BJ (cell line): ENCODE results near the gene HNRNPK. TPM values are rescaled to one million over a fixed set of nuclear protein-coding genes. Genes with fewer than 3 reads are reported as not detected.
"Not testable (repeated sequence)": the region's sequence is repeated elsewhere in the genome, so short reads cannot be mapped to it uniquely, and the experiment has no call there.

Experiments used
- CTCF ChIA-PET: fragments of 350-600 bp; formaldehyde crosslinking; extraction: SDS; loops from one replicate; lab custom pipeline; 2021; ENCODE audit warnings: antibody characterized with exemption, inconsistent platforms; lab: Yijun Ruan, JAX
- POLR2A ChIA-PET: fragments of 300-600 bp; sonication (Branson Sonifier 250); formaldehyde crosslinking; extraction: SDS; loops from one replicate; lab custom pipeline; 2021; ENCODE audit warnings: antibody characterized with exemption; lab: Charles Lee
- DNase-seq: peaks from one replicate; pipeline ENCODE4 v3.0.0-alpha.2; 2011; ENCODE audit warnings: low read depth
- H3K27me3 ChIP-seq: 2 replicates; pipeline ENCODE4 v1.6.0; 2011; ENCODE audit warnings: low read length; ENCODE audit not compliant: control insufficient read depth, insufficient read depth
- H3K36me3 ChIP-seq: 2 replicates; pipeline ENCODE4 v1.5.1; 2011; ENCODE audit warnings: low read length; ENCODE audit not compliant: control insufficient read depth, insufficient read depth
- H3K4me3 ChIP-seq: 2 replicates; pipeline ENCODE4 v1.5.1; 2011; ENCODE audit warnings: low read depth, mild to moderate bottlenecking, control low read depth, low read length
- CTCF ChIP-seq: IDR thresholded peaks from 2 replicates; pipeline ENCODE4 v1.5.1; 2011; ENCODE audit warnings: low read depth, mild to moderate bottlenecking, control low read depth, inconsistent platforms, low read length, moderate library complexity; ENCODE audit not compliant: insufficient read depth
- polyA plus RNA-seq: library from polyadenylated mRNA; depleted of rRNA; stranded (reverse); fragments of >200 nt; gene quantifications from 2 replicates; pipeline ENCODE4 v1.2.3, GENCODE V29; 2011

Gene HNRNPK
- polyA plus RNA-seq, 1 experiment, result 343 TPM

GRCh38 chr9:83956436-83957247 lies 23.4 kb downstream of the HNRNPK start:
- no peaks in the 10 kb centered on the region for H3K36me3 ChIP-seq
- H3K27me3 ChIP-seq, result no peaks in the 10 kb centered on the region
- no peak for TF ChIP-seq CTCF
- ChIA-PET CTCF (interaction anchor here (0.6 to 1.9 kb wide), 3 partner anchors 41 to 357 kb away, joined by 3 to 6 read pairs (median 5); no protein-coding TSS in a partner anchor), POLR2A (no interaction called here)
- peak overlapping the region; percentile 46 for H3K4me3 ChIP-seq
- DNase-seq, result no peak

- H3K4me3 ChIP-seq, result peak overlapping the region; percentile 46
- H3K36me3 ChIP-seq, result no peaks in the 10 kb centered on the region
- H3K27me3 ChIP-seq, result no peaks in the 10 kb centered on the region
- CTCF ChIA-PET, result interaction anchor here (0.6 kb wide), 1 partner anchor 358 kb away, joined by 3 read pairs; no protein-coding TSS in a partner anchor
- POLR2A ChIA-PET, result no interaction called here
- TF ChIP-seq CTCF, result no peak
- DNase-seq, result no peak
Observed at GRCh38 chr9:83956086-83956435, 24.0 kb downstream of the HNRNPK start.

GRCh38 chr9:83948096-83948495 lies 31.9 kb downstream of the HNRNPK start:
- DNase-seq, H3K36me3 ChIP-seq, CTCF ChIA-PET, H3K27me3 ChIP-seq, H3K4me3 ChIP-seq, POLR2A ChIA-PET: not testable (repeated sequence)

- Histone ChIP-seq H3K27me3 (no peaks in the 10 kb centered on the region), H3K36me3 (peaks cover 2% of the 10 kb centered on the region; the same call in 1 of the 2 replicates), H3K4me3 (no peak overlapping the region)
- CTCF ChIA-PET, result interaction anchor here (1.1 to 2.3 kb wide), 3 partner anchors 74 to 375 kb away, joined by 3 to 18 read pairs (median 9); no protein-coding TSS in a partner anchor
- POLR2A ChIA-PET, result no interaction called here
- no peak for TF ChIP-seq CTCF
- DNase-seq, result no peak
Observed at GRCh38 chr9:83940590-83941303, 39.3 kb downstream of the HNRNPK start.

GRCh38 chr9:83937861-83938455 lies 42.1 kb downstream of the HNRNPK start:
- DNase-seq, result no peak
- peaks cover 2% of the 10 kb centered on the region; the same call in 1 of the 2 replicates for H3K36me3 ChIP-seq
- peak; percentile 59; the same call in 1 of the 2 replicates for TF ChIP-seq CTCF
- CTCF ChIA-PET, result interaction anchor here (0.7 to 3.7 kb wide), 15 partner anchors 8 to 377 kb away, joined by 3 to 45 read pairs (median 3); no protein-coding TSS in a partner anchor
- no peak overlapping the region for H3K4me3 ChIP-seq
- POLR2A ChIA-PET, result no interaction called here
- no peaks in the 10 kb centered on the region for H3K27me3 ChIP-seq
